ENCODE data around the gene PMVK.
A peak's percentile ranks its signal among the peaks of the same experiment; 100 is the strongest.

Gene PMVK

GRCh38 chr1:154951901-154952657, 15.6 kb upstream of the PMVK start:
- DNase-seq: peak in 1 of 51 donors; percentile 13

- no peak for DNase-seq
Measured at GRCh38 chr1:154948079-154948478, 11.6 kb upstream of the PMVK start.

GRCh38 chr1:154945962-154946850, 9.7 kb upstream of the PMVK start:
- peak in 18 of 51 donors; percentile 9 to 58 (median 32) for DNase-seq

- DNase-seq: no peak
Measured at GRCh38 chr1:154945160-154945961, 8.8 kb upstream of the PMVK start.

- no peak for DNase-seq
Measured at GRCh38 chr1:154944401-154945159, 8.1 kb upstream of the PMVK start.

GRCh38 chr1:154943649-154944400, 7.3 kb upstream of the PMVK start:
- DNase-seq: peak in 11 of 51 donors; percentile 9 to 30 (median 18)

- peak in 31 of 51 donors; percentile 14 to 69 (median 35) for DNase-seq
Measured at GRCh38 chr1:154941333-154942013, 5.0 kb upstream of the PMVK start.

- peak in 3 of 51 donors; percentile 13 to 18 (median 16) for DNase-seq
Measured at GRCh38 chr1:154940651-154941194, 4.2 kb upstream of the PMVK start.

- DNase-seq: no peak
Measured at GRCh38 chr1:154940213-154940560, 3.7 kb upstream of the PMVK start.

GRCh38 chr1:154938604-154939399, 2.3 kb upstream of the PMVK start:
- DNase-seq: no peak

- no peak for DNase-seq
Measured at GRCh38 chr1:154937988-154938386, 1.5 kb upstream of the PMVK start.

GRCh38 chr1:154937085-154937987, 817 bp upstream of the PMVK start:
- DNase-seq: peak; percentile 70 to 100 (median 92)

GRCh38 chr1:154935749-154936554, 567 bp downstream of the PMVK start:
- no peak for DNase-seq

GRCh38 chr1:154934358-154934948, 2.1 kb downstream of the PMVK start:
- no peak for DNase-seq

GRCh38 chr1:154931940-154932487, 4.5 kb downstream of the PMVK start:
- no peak for DNase-seq

- DNase-seq: no peak
Measured at GRCh38 chr1:154926201-154926600, 10.3 kb downstream of the PMVK start.
